SU-DHL-6 (cell line): ENCODE measurements around the gene GRIK3.

Experiments
- H2AFZ ChIP-seq: fragments of 200-600 bp; sonication (generic); 2 replicates; pipeline ENCODE4 v1.6.1; 2014; ENCODE audit warnings: low read depth, mild to moderate bottlenecking, moderate library complexity, mixed read lengths, antibody characterized with exemption, low read length; ENCODE audit not compliant: severe bottlenecking
- H3F3A ChIP-seq: fragments of 200-600 bp; shearing (Covaris generic); 2 replicates; pipeline ENCODE4 v1.6.0; 2016; ENCODE audit warnings: antibody characterized with exemption, mild to moderate bottlenecking; ENCODE audit not compliant: insufficient read depth
- H3K27ac ChIP-seq: fragments of 200-600 bp; sonication (generic); 2 replicates; pipeline ENCODE4 v1.5.1; 2016; ENCODE audit warnings: low read depth, mild to moderate bottlenecking, low read length, moderate library complexity, mixed read lengths
- H3K27me3 ChIP-seq: fragments of 200-600 bp; sonication (generic), shearing (Covaris generic); 2 replicates; pipeline ENCODE4 v1.6.0; 2014; ENCODE audit warnings: mild to moderate bottlenecking, low read length
- H3K36me3 ChIP-seq: fragments of 200-600 bp; sonication (generic); 2 replicates; pipeline ENCODE4 v1.6.1; 2014; ENCODE audit warnings: mild to moderate bottlenecking, low read length, mixed read lengths
- H3K4me2 ChIP-seq: fragments of 300-600, 200-600 bp; shearing (Covaris generic), sonication (generic); 2 replicates; pipeline ENCODE4 v1.6.0; 2014; ENCODE audit warnings: low read length, low read depth, mild to moderate bottlenecking; ENCODE audit not compliant: poor library complexity, severe bottlenecking
- H3K4me3 ChIP-seq: fragments of 200-600 bp; sonication (generic); 2 replicates; pipeline ENCODE4 v1.5.1; 2014; ENCODE audit warnings: antibody characterized with exemption, low read length, mild to moderate bottlenecking, mixed read lengths; ENCODE audit not compliant: insufficient read depth, poor library complexity, severe bottlenecking
- H3K79me2 ChIP-seq: fragments of 200-600 bp; sonication (generic); 2 replicates; pipeline ENCODE4 v1.6.1; 2014; ENCODE audit warnings: mild to moderate bottlenecking, low read length, moderate library complexity; ENCODE audit not compliant: insufficient read depth
- H3K9ac ChIP-seq: fragments of 200-600 bp; sonication (generic); 2 replicates; pipeline ENCODE4 v1.7.0; 2014; ENCODE audit warnings: mild to moderate bottlenecking, low read length
- H3K9me2 ChIP-seq: fragments of 200-600 bp; sonication (generic); replicated peaks from 2 replicates; pipeline ENCODE4 v1.6.1; 2014; ENCODE audit warnings: low read length; ENCODE audit not compliant: insufficient read depth
- H3K9me3 ChIP-seq: fragments of 200-600 bp; sonication (generic); 2 replicates; pipeline ENCODE4 v1.6.1; 2014; ENCODE audit warnings: low read length, mixed read lengths; ENCODE audit not compliant: insufficient read depth
- H4K20me1 ChIP-seq: fragments of 200-600 bp; sonication (generic); 2 replicates; pipeline ENCODE4 v1.6.1; 2014; ENCODE audit warnings: low read depth, mild to moderate bottlenecking, antibody characterized with exemption, low read length, moderate library complexity, mixed read lengths
- CTCF ChIP-seq: fragments of 200-600 bp; sonication (generic); IDR thresholded peaks from one replicate; pipeline ENCODE4 v1.5.1; 2017; ENCODE audit warnings: antibody characterized with exemption, mild to moderate bottlenecking, low read length, moderate library complexity; ENCODE audit not compliant: insufficient read depth, poor library complexity, severe bottlenecking
- EZH2phosphoT487 ChIP-seq: fragments of 200-600 bp; sonication (generic), shearing (Covaris generic); conservative IDR thresholded peaks from 2 replicates; pipeline ENCODE4 v1.6.1; 2018; ENCODE audit warnings: mild to moderate bottlenecking, antibody characterized with exemption, low read length, moderate library complexity, mixed read lengths

The GRIK3 gene

GRCh38 chr1:36789535-36789934, 244.8 kb downstream of the GRIK3 start:
- H3K9me2 ChIP-seq, result no peaks in the 10 kb centered on the region
- TF ChIP-seq CTCF (no peak), EZH2phosphoT487 (no peak)

GRCh38 chr1:36787312-36787913, 246.9 kb downstream of the GRIK3 start:
- H3K79me2 ChIP-seq, result no peaks in the 10 kb centered on the region
- H2AFZ ChIP-seq, result no peak overlapping the region
- no peaks in the 10 kb centered on the region for H3K36me3 ChIP-seq
- no peak overlapping the region for H3K27ac ChIP-seq
- H3K9ac ChIP-seq, result no peak overlapping the region
- H3K27me3 ChIP-seq, result 0 out of 2 replicates have a peak, but pooled peaks cover 3% of the 10 kb centered on the region
- no peaks in the 10 kb centered on the region for H3F3A ChIP-seq
- TF ChIP-seq CTCF (no peak), EZH2phosphoT487 (no peak)
- H3K4me3 ChIP-seq, result no peak overlapping the region
- H3K9me3 ChIP-seq, result no peaks in the 10 kb centered on the region
- H3K9me2 ChIP-seq, result no peaks in the 10 kb centered on the region
- H4K20me1 ChIP-seq, result no peaks in the 10 kb centered on the region
- H3K4me2 ChIP-seq, result no peak overlapping the region

More at GRCh38 chr1:36789535-36789934, 244.8 kb downstream of the GRIK3 start:
- Histone ChIP-seq H3K9ac (no peak overlapping the region), H3K9me3 (no peaks in the 10 kb centered on the region), H3K27ac (no peak overlapping the region), H3K27me3 (0 out of 2 replicates have a peak, but pooled peaks cover 3% of the 10 kb centered on the region), H3K4me2 (no peak overlapping the region), H3K36me3 (no peaks in the 10 kb centered on the region), H3K79me2 (no peaks in the 10 kb centered on the region), H2AFZ (no peak overlapping the region), H3K4me3 (no peak overlapping the region), H3F3A (no peaks in the 10 kb centered on the region), H4K20me1 (no peaks in the 10 kb centered on the region)

- Histone ChIP-seq H3K9ac (no peak overlapping the region), H3K4me2 (no peak overlapping the region), H3K27me3 (0 out of 2 replicates have a peak, but pooled peaks cover 3% of the 10 kb centered on the region), H3K4me3 (no peak overlapping the region), H3K9me3 (no peaks in the 10 kb centered on the region), H4K20me1 (no peaks in the 10 kb centered on the region), H3K79me2 (no peaks in the 10 kb centered on the region), H3F3A (no peaks in the 10 kb centered on the region), H3K36me3 (no peaks in the 10 kb centered on the region), H2AFZ (no peak overlapping the region), H3K9me2 (no peaks in the 10 kb centered on the region), H3K27ac (no peak overlapping the region)
- no peak for TF ChIP-seq EZH2phosphoT487
- TF ChIP-seq CTCF, result no peak
Measured at GRCh38 chr1:36786425-36786824, 247.9 kb downstream of the GRIK3 start.
